Hepatocyte (in vitro differentiated cells): ENCODE data around the gene ESYT3. TPM values are rescaled to one million over a fixed set of nuclear protein-coding genes. Genes with fewer than 3 reads are reported as not detected.
A peak's percentile ranks its signal among the peaks of the same experiment; 100 is the strongest.

Experiments
- DNase-seq: peaks from one replicate; pipeline ENCODE4 v3.0.0-alpha.2; 2016; ENCODE audit warnings: low spot score
- H2AFZ ChIP-seq: fragments of 200-600 bp; sonication (generic); 2 replicates; pipeline ENCODE4 v1.6.0; 2016; ENCODE audit warnings: antibody characterized with exemption, mild to moderate bottlenecking
- H3K27ac ChIP-seq: fragments of 200-600 bp; sonication (generic); 2 replicates; pipeline ENCODE4 v1.5.1; 2016; ENCODE audit warnings: mild to moderate bottlenecking
- H3K27me3 ChIP-seq: fragments of 200-600 bp; sonication (generic); 2 replicates; pipeline ENCODE4 v1.6.1; 2016
- H3K36me3 ChIP-seq: fragments of 200-600 bp; sonication (generic); replicated peaks from 2 replicates; pipeline ENCODE4 v1.5.1; 2016; ENCODE audit warnings: low read depth; ENCODE audit not compliant: insufficient read depth
- H3K4me1 ChIP-seq: fragments of 200-600 bp; sonication (generic); 2 replicates; pipeline ENCODE4 v1.5.1; 2016; ENCODE audit warnings: mild to moderate bottlenecking, moderate library complexity; ENCODE audit not compliant: insufficient read depth
- H3K4me2 ChIP-seq: fragments of 200-600 bp; sonication (generic); 2 replicates; pipeline ENCODE4 v1.6.0; 2016
- H3K4me3 ChIP-seq: fragments of 200-600 bp; sonication (generic); 2 replicates; pipeline ENCODE4 v1.5.1; 2016; ENCODE audit warnings: mild to moderate bottlenecking
- H3K79me2 ChIP-seq: fragments of 200-600 bp; sonication (generic); 2 replicates; pipeline ENCODE4 v1.6.0; 2017; ENCODE audit warnings: mild to moderate bottlenecking
- H3K9me2 ChIP-seq: fragments of 200-600 bp; sonication (generic); replicated peaks from 2 replicates; pipeline ENCODE4 v1.6.0; 2017; ENCODE audit warnings: mild to moderate bottlenecking; ENCODE audit not compliant: insufficient read depth
- H3K9me3 ChIP-seq: fragments of 200-600 bp; sonication (generic); 2 replicates; pipeline ENCODE4 v1.5.1; 2016; ENCODE audit warnings: low read depth, mild to moderate bottlenecking
- H4K20me1 ChIP-seq: fragments of 200-600 bp; sonication (generic); 2 replicates; pipeline ENCODE4 v1.6.0; 2016; ENCODE audit warnings: mild to moderate bottlenecking; ENCODE audit not compliant: insufficient read depth, poor library complexity, severe bottlenecking
- CTCF ChIP-seq: fragments of 200-600 bp; sonication (generic); IDR thresholded peaks from 2 replicates; pipeline ENCODE4 v1.5.1; 2016; ENCODE audit warnings: antibody characterized with exemption, mild to moderate bottlenecking; ENCODE audit not compliant: poor library complexity
- EZH2 ChIP-seq: fragments of 200-600 bp; sonication (generic); IDR thresholded peaks from 2 replicates; pipeline ENCODE4 v1.6.1; 2016; ENCODE audit warnings: antibody characterized with exemption, mild to moderate bottlenecking, borderline replicate concordance
- EZH2phosphoT487 ChIP-seq: fragments of 200-600 bp; sonication (generic); IDR thresholded peaks from one replicate; pipeline ENCODE4 v1.6.1; 2018; ENCODE audit warnings: antibody characterized with exemption, mild to moderate bottlenecking, low read depth, moderate library complexity; ENCODE audit not compliant: unreplicated experiment, severe bottlenecking
- whole genome bisulfite sequencing: methylation state at CpG from one replicate; pipeline ENCODE4 v1.1.6; 2016; ENCODE audit warnings: low lambda C conversion rate; ENCODE audit errors: missing lambda C conversion rate; 5-methylcytosine and 5-hydroxymethylcytosine counted together
- polyA plus RNA-seq: library from polyadenylated mRNA; unstranded; fragments of >200 nt; fragmentation: Nextera tagmentation; extraction: Ambion mirVana; gene quantifications from 2 replicates; pipeline ENCODE4 v1.2.1, GENCODE V29; 2016
- total RNA-seq: library from RNA; depleted of rRNA; stranded (reverse); fragments of >200 nt; gene quantifications from 2 replicates; pipeline ENCODE4 v1.2.3, GENCODE V29; 2014

The ESYT3 gene
- total and polyA plus RNA-seq, 2 experiments from 2014 or later, result 0.47 to 1.1 TPM

- H2AFZ ChIP-seq, result no peak overlapping the region
- no peaks in the 10 kb centered on the region for H3K9me2 ChIP-seq
- H3K9me3 ChIP-seq, result no peaks in the 10 kb centered on the region
- H3K4me3 ChIP-seq, result no peak overlapping the region
- no peaks in the 10 kb centered on the region for H3K36me3 ChIP-seq
- H3K27ac ChIP-seq, result no peak overlapping the region
- no peaks in the 10 kb centered on the region for H3K79me2 ChIP-seq
- H4K20me1 ChIP-seq, result no peaks in the 10 kb centered on the region
- WGBS, result 72% methylated on average over 8 of the region's 8 CpGs
- no peak overlapping the region for H3K4me2 ChIP-seq
- DNase-seq, result peak; percentile 3
- H3K4me1 ChIP-seq, result no peaks in the 10 kb centered on the region
- H3K27me3 ChIP-seq, result no peaks in the 10 kb centered on the region
- TF ChIP-seq EZH2 (no peak), EZH2phosphoT487 (no peak), CTCF (no peak)
Measured at GRCh38 chr3:138460536-138461205, 26.3 kb downstream of the ESYT3 start.

- no peaks in the 10 kb centered on the region for H3K9me2 ChIP-seq
- no peaks in the 10 kb centered on the region for H4K20me1 ChIP-seq
- no peak overlapping the region for H2AFZ ChIP-seq
- H3K4me3 ChIP-seq, result no peak overlapping the region
- H3K27me3 ChIP-seq, result no peaks in the 10 kb centered on the region
- DNase-seq, result peak; percentile 3
- 71% methylated on average over 5 of the region's 5 CpGs for WGBS
- no peaks in the 10 kb centered on the region for H3K79me2 ChIP-seq
- no peaks in the 10 kb centered on the region for H3K4me1 ChIP-seq
- no peaks in the 10 kb centered on the region for H3K36me3 ChIP-seq
- TF ChIP-seq CTCF, result no peak
- no peak for TF ChIP-seq EZH2
- TF ChIP-seq EZH2phosphoT487, result no peak
- no peak overlapping the region for H3K4me2 ChIP-seq
- no peaks in the 10 kb centered on the region for H3K9me3 ChIP-seq
- no peak overlapping the region for H3K27ac ChIP-seq
Measured at GRCh38 chr3:138461246-138461645, 26.8 kb downstream of the ESYT3 start.

GRCh38 chr3:138461896-138462295 is 27.5 kb downstream of the ESYT3 start:
- H3K27ac ChIP-seq, result no peak overlapping the region
- TF ChIP-seq EZH2, result no peak
- no peak for TF ChIP-seq CTCF
- no peak for TF ChIP-seq EZH2phosphoT487
- H3K9me3 ChIP-seq, result no peaks in the 10 kb centered on the region
- no peaks in the 10 kb centered on the region for H3K27me3 ChIP-seq
- no peak for DNase-seq
- no peaks in the 10 kb centered on the region for H3K4me1 ChIP-seq
- no peaks in the 10 kb centered on the region for H3K9me2 ChIP-seq
- no peaks in the 10 kb centered on the region for H3K36me3 ChIP-seq
- no peak overlapping the region for H3K4me3 ChIP-seq
- H3K4me2 ChIP-seq, result no peak overlapping the region
- H2AFZ ChIP-seq, result no peak overlapping the region
- no peaks in the 10 kb centered on the region for H3K79me2 ChIP-seq
- H4K20me1 ChIP-seq, result no peaks in the 10 kb centered on the region
- WGBS, result 84% methylated on average over 4 of the region's 4 CpGs
